Progenitor cell of endocrine pancreas (in vitro differentiated cells): Measurements from ENCODE around the gene KLHL24. TPM values are rescaled to one million over a fixed set of nuclear protein-coding genes. Genes with fewer than 3 reads are reported as not detected.
"Not testable (repeated sequence)": the region's sequence is repeated elsewhere in the genome, so short reads cannot be mapped to it uniquely, and the experiment has no call there.

ENCODE experiments used
- DNase-seq: peaks from one replicate; pipeline ENCODE4 v3.0.0; 2021; ENCODE audit warnings: low spot score; ENCODE audit not compliant: unreplicated experiment
- H3K27ac Mint-ChIP-seq: 2 replicates; pipeline ENCODE4 v1.8.0; 2021; ENCODE audit warnings: mild to moderate bottlenecking, moderate library complexity, mixed read lengths
- H3K27me3 Mint-ChIP-seq: 2 replicates; pipeline ENCODE4 v1.8.0; 2021; ENCODE audit warnings: mixed read lengths
- H3K36me3 Mint-ChIP-seq: 2 replicates; pipeline ENCODE4 v1.8.0; 2022; ENCODE audit warnings: mixed read lengths; ENCODE audit not compliant: insufficient read depth
- H3K4me1 Mint-ChIP-seq: 2 replicates; pipeline ENCODE4 v1.8.0; 2021; ENCODE audit warnings: low read depth, mixed read lengths
- H3K4me3 Mint-ChIP-seq: 2 replicates; pipeline ENCODE4 v1.8.0; 2021; ENCODE audit warnings: low read depth, mild to moderate bottlenecking, moderate library complexity, mixed read lengths
- H3K9me3 Mint-ChIP-seq: 2 replicates; pipeline ENCODE4 v1.8.0; 2021; ENCODE audit warnings: low read depth, mixed read lengths
- total RNA-seq: library from RNA; stranded (reverse); gene quantifications from 2 replicates; pipeline ENCODE4 v1.2.1, GENCODE V29; 2021
- TF ChIP-seq, protein P1 (sequence below): fragments of 200-600 bp; sonication (generic); IDR thresholded peaks from one replicate; pipeline ENCODE4 v1.5.0; 2021; ENCODE audit warnings: antibody characterized with exemption, mild to moderate bottlenecking; ENCODE audit not compliant: unreplicated experiment

KLHL24 gene
- total RNA-seq, 1 donor from 2014 or later = 79.6 TPM

GRCh38 chr3:183626877-183627594 lies 8.4 kb upstream of the KLHL24 start:
- no peak overlapping the region for H3K4me3 Mint-ChIP-seq
- DNase-seq = no peak
- no peaks in the 10 kb centered on the region for H3K27me3 Mint-ChIP-seq
- no peaks in the 10 kb centered on the region for H3K4me1 Mint-ChIP-seq
- no peaks in the 10 kb centered on the region for H3K36me3 Mint-ChIP-seq
- H3K9me3 Mint-ChIP-seq = no peaks in the 10 kb centered on the region
- TF ChIP-seq, protein P1, sequence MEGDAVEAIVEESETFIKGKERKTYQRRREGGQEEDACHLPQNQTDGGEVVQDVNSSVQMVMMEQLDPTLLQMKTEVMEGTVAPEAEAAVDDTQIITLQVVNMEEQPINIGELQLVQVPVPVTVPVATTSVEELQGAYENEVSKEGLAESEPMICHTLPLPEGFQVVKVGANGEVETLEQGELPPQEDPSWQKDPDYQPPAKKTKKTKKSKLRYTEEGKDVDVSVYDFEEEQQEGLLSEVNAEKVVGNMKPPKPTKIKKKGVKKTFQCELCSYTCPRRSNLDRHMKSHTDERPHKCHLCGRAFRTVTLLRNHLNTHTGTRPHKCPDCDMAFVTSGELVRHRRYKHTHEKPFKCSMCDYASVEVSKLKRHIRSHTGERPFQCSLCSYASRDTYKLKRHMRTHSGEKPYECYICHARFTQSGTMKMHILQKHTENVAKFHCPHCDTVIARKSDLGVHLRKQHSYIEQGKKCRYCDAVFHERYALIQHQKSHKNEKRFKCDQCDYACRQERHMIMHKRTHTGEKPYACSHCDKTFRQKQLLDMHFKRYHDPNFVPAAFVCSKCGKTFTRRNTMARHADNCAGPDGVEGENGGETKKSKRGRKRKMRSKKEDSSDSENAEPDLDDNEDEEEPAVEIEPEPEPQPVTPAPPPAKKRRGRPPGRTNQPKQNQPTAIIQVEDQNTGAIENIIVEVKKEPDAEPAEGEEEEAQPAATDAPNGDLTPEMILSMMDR = no peak
- no peak overlapping the region for H3K27ac Mint-ChIP-seq

DNA sequence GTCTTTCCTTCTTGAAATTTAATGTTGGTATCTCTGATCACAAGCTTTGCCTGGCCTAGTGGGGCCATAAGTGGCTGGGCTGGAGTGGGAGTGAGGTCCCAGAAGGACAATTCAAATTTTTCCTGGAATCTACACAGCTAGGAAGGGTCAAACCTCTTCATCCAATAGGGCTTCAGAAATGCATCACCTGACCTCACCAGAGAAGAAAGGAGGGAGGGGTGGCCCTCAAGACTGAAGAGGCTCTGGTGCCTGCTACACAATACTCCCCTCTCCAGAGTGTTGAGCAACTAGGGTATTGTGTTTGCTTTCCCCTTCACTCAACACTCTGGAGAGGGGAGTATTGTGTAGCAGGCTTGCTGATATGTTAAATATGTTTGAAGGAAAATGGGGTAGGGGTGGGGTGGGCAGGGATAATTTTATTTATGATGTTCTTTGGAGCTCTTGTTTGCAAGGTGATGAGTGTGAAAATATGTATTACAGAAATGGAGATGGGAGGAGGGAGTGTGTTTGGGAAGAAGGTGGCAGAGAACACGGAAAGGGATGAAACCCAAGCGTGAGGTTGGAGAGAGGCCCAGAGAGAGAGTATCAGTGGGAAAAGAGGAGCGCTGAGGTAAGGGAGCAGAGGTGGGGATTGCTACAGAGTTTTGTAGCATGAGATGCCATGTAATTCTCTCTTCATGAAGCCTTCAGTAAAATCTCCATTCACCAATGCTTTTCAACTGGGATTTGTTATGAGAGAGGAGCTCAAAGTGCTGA lies 5.7 kb upstream of the KLHL24 start:
- TF ChIP-seq, protein P1 = no peak
- Mint-ChIP-seq H3K27me3 (no peaks in the 10 kb centered on the region), H3K4me3 (no peak overlapping the region), H3K4me1 (no peaks in the 10 kb centered on the region), H3K36me3 (no peaks in the 10 kb centered on the region), H3K27ac (no peak overlapping the region), H3K9me3 (no peaks in the 10 kb centered on the region)
- no peak for DNase-seq

- no peak overlapping the region for H3K4me3 Mint-ChIP-seq
- H3K36me3 Mint-ChIP-seq = no peaks in the 10 kb centered on the region
- no peak for DNase-seq
- TF ChIP-seq, protein P1 = no peak
- no peaks in the 10 kb centered on the region for H3K9me3 Mint-ChIP-seq
- no peaks in the 10 kb centered on the region for H3K4me1 Mint-ChIP-seq
- no peaks in the 10 kb centered on the region for H3K27me3 Mint-ChIP-seq
- no peak overlapping the region for H3K27ac Mint-ChIP-seq
Observed at GRCh38 chr3:183631715-183632114, 3.7 kb upstream of the KLHL24 start.

DNA sequence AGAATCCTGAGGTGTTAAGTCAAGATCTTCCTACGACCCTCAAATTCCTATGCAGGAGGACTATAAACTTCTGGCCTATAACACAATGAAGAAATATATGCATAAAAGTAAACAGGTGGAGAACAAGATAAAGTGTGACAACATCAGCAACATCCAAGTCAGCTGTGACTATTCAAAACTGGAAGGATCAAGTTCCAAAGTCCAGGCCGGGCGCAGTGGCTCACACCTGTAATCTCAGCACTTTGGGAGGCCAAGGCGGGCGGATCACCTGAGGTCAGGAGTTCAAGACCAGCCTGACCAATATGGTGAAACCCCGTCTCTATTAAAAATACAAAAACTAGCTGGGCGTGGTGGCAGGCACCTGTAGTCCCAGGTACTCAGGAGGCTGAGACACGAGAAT lies 2.7 kb upstream of the KLHL24 start:
- DNase-seq, H3K9me3 Mint-ChIP-seq, H3K36me3 Mint-ChIP-seq, H3K4me3 Mint-ChIP-seq, H3K27me3 Mint-ChIP-seq, H3K27ac Mint-ChIP-seq, H3K4me1 Mint-ChIP-seq: not testable (repeated sequence)

DNA sequence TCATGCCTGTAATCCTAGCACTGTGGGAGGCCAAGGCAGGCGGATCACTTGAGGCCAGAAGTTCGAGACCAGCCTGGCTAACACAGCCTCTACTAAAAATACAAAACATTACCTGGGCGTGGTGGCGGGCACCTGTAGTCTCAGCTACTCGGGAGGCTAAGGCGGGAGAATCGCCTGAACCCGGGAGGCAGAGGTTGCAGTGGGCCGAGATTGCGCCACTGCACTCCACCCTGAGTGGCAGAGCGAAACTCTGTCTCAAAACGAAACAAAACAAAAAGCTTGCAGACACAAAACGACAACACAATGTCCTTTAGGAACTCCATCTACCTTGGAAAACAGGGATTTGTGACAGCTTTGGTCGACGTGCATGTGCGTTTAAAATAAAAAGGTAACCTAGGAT lies 716 bp upstream of the KLHL24 start:
- peaks cover 17% of the 10 kb centered on the region for H3K4me1 Mint-ChIP-seq
- no peak for DNase-seq
- no peaks in the 10 kb centered on the region for H3K36me3 Mint-ChIP-seq
- peak overlapping the region; percentile 91 for H3K4me3 Mint-ChIP-seq
- no peaks in the 10 kb centered on the region for H3K9me3 Mint-ChIP-seq
- no peaks in the 10 kb centered on the region for H3K27me3 Mint-ChIP-seq
- peak overlapping the region; percentile 99 for H3K27ac Mint-ChIP-seq
- TF ChIP-seq, protein P1 = no peak

GRCh38 chr3:183635107-183635430 lies 354 bp upstream of the KLHL24 start:
- H3K9me3 Mint-ChIP-seq = no peaks in the 10 kb centered on the region
- DNase-seq = no peak

More at GRCh38 chr3:183635107-183635430, 354 bp upstream of the KLHL24 start:
- Mint-ChIP-seq H3K27ac (peak overlapping the region; percentile 99), H3K36me3 (no peaks in the 10 kb centered on the region), H3K27me3 (no peaks in the 10 kb centered on the region), H3K4me3 (peak overlapping the region; percentile 91), H3K4me1 (peaks cover 17% of the 10 kb centered on the region)
- TF ChIP-seq, protein P1 = no peak
